ENCODE measurements around the gene KCNH4. TPM values are rescaled to one million over a fixed set of nuclear protein-coding genes. Genes with fewer than 3 reads are reported as not detected.

KCNH4 gene
- total and polyA plus RNA-seq, 9 of the 15 experiments (the other 6 are each of a cell fraction or from before 2014, with no cell fraction given): 0.10 to 1.8 (median 0.50) TPM

- no peak for TF ChIP-seq NCOA6 (IDR thresholded peaks at IDR 0.05)
- TF ChIP-seq ZNF232 (CRISPR knock-in tag; IDR thresholded peaks at IDR 0.05): no peak
- TF ChIP-seq MYBL2 (IDR thresholded peaks at IDR 0.05; ENCODE audit: low read depth): no peak
- no peak for TF ChIP-seq MYBL2 (CRISPR knock-in tag; IDR thresholded peaks at IDR 0.05; ENCODE audit: borderline replicate concordance)
- no peak for TF ChIP-seq ZNF224 (CRISPR knock-in tag; IDR thresholded peaks at IDR 0.05)
- TF ChIP-seq ZNF668 (CRISPR knock-in tag; IDR thresholded peaks at IDR 0.05): no peak
- no peak for TF ChIP-seq ZNF785 (CRISPR knock-in tag; IDR thresholded peaks at IDR 0.05)
- TF ChIP-seq ZBTB7A (IDR thresholded peaks at IDR 0.05; ENCODE audit: borderline replicate concordance, control insufficient read depth, low read depth, low read length): no peak
- no peak for TF ChIP-seq CTBP1 (IDR thresholded peaks at IDR 0.05; ENCODE audit: borderline replicate concordance)
- no peak for TF ChIP-seq PHF20 (IDR thresholded peaks at IDR 0.05; ENCODE audit: partially characterized antibody)
- no peak for TF ChIP-seq GTF2E2 (tag; IDR thresholded peaks at IDR 0.05)
- TF ChIP-seq POLR2AphosphoS5 (IDR thresholded peaks at IDR 0.05; ENCODE audit: control insufficient read depth, insufficient read depth, low read depth, low read length): no peak
- no peak for TF ChIP-seq ZEB2 (IDR thresholded peaks at IDR 0.05)
- TF ChIP-seq TCF3 (CRISPR knock-in tag; IDR thresholded peaks at IDR 0.05): peak; percentile 33; the same call in 1 of the 2 replicates
- no peak for TF ChIP-seq NCOA2 (IDR thresholded peaks at IDR 0.05; ENCODE audit: partially characterized antibody in 2 of 2)
- peak; percentile 39; the same call in 1 of the 2 replicates for TF ChIP-seq CBFA2T2 (conservative IDR thresholded peaks at IDR 0.05)
- TF ChIP-seq NR2C2 (CRISPR knock-in tag; IDR thresholded peaks at IDR 0.05): no peak
- TF ChIP-seq NR2C2 (tag; IDR thresholded peaks at IDR 0.05): no peak
- TF ChIP-seq ESRRA (IDR thresholded peaks at IDR 0.05; ENCODE audit: borderline replicate concordance, low read depth): no peak
- TF ChIP-seq CBX2 (IDR thresholded peaks at IDR 0.05; ENCODE audit: insufficient read depth, low read length, poor library complexity, severe bottlenecking): no peak
These were observed 60.7 kb downstream of the KCNH4 start (continued) for GRCh38 chr17:42120161-42120769.

All from K562 (cell line).